Activated naive CD4-positive, alpha-beta T cell treated with anti-CD3 and anti-CD28 coated beads, Interleukin-2, amount 50 U/mL, for 24 hours (primary cell): Measurements from ENCODE around the gene CCDC85B.
A peak's percentile ranks its signal among the peaks of the same experiment; 100 is the strongest.

Source experiments
- H3K27ac Mint-ChIP-seq: one replicate; pipeline ENCODE4 v1.8.0; 2021; ENCODE audit warnings: mild to moderate bottlenecking, mixed read lengths
- H3K27me3 Mint-ChIP-seq: one replicate; pipeline ENCODE4 v1.8.0; 2021; ENCODE audit warnings: mixed read lengths
- H3K36me3 Mint-ChIP-seq: one replicate; pipeline ENCODE4 v1.8.0; 2021; ENCODE audit warnings: mixed read lengths
- H3K4me1 Mint-ChIP-seq: one replicate; pipeline ENCODE4 v1.8.0; 2021; ENCODE audit warnings: mixed read lengths
- H3K4me3 Mint-ChIP-seq: one replicate; pipeline ENCODE4 v1.8.0; 2021; ENCODE audit warnings: mild to moderate bottlenecking, mixed read lengths
- H3K9me3 Mint-ChIP-seq: one replicate; pipeline ENCODE4 v1.8.0; 2021; ENCODE audit warnings: mixed read lengths

Gene CCDC85B

DNA sequence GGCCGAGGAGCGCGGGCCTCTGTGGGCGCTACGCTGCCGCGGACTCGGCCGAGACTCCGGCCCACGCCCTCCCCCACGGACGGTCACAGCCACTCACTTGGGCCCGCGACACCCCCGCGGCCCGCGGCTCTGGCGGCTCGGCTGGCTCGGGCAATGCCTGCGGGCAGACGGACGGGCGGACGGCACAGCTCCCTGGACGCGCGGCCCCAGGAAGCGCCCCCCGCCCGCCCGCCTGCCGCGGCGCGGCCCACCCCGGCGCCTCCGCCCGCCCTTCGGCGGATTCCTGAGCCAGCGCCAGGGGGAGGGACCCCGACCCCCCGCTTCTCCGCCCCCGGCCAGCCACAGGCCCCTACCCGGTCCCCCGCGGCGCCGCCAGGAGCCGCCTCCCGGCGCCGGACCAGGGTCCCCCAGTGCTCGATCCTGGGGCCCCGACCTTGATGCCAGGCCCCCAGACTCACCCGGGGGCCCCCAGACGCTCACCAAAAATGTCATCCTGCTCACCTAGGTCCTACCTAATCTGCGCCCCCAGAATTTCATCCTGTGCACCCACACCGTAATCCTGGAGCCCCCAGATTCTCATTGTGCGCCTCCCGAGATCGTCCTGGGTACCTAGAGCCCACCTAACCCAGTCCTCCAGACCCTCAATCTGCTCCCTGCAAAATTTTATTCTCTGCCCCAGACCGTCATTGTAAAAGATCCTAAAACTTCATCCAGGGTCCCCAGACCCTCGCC lies 17.7 kb upstream of the CCDC85B start, which contains the start of gene EFEMP2:
EFEMP2 (minus strand) TSS at position 215 of the 732 bp plus-strand sequence. CDS start 446 bp downstream, outside the sequence.
- H3K27me3 Mint-ChIP-seq = no peaks in the 10 kb centered on the region
- H3K4me1 Mint-ChIP-seq = peaks cover 18% of the 10 kb centered on the region
- no peaks in the 10 kb centered on the region for H3K36me3 Mint-ChIP-seq
- peak within 1 kb of the TSS; percentile 92 for H3K4me3 Mint-ChIP-seq
- no peaks in the 10 kb centered on the region for H3K9me3 Mint-ChIP-seq
- peak within 1 kb of the TSS; percentile 91 for H3K27ac Mint-ChIP-seq

- Mint-ChIP-seq H3K36me3 (no peaks in the 10 kb centered on the region), H3K9me3 (no peaks in the 10 kb centered on the region), H3K27ac (peak overlapping the region; percentile 91), H3K4me3 (peak overlapping the region; percentile 92), H3K4me1 (peaks cover 23% of the 10 kb centered on the region), H3K27me3 (no peaks in the 10 kb centered on the region)
Observed at GRCh38 chr11:65873318-65874156, 16.9 kb upstream of the CCDC85B start.

GRCh38 chr11:65879617-65880016 lies 10.9 kb upstream of the CCDC85B start, which contains the start of gene CTSW:
Gene CTSW (plus strand): TSS chr11:65879837. CDS start chr11:65879855, 18 bp downstream.
- peak within 1 kb of the TSS; percentile 58 for H3K4me3 Mint-ChIP-seq
- no peaks in the 10 kb centered on the region for H3K27me3 Mint-ChIP-seq
- H3K36me3 Mint-ChIP-seq = peaks cover 2% of the 10 kb centered on the region
- peak within 1 kb of the TSS; percentile 82 for H3K27ac Mint-ChIP-seq
- no peaks in the 10 kb centered on the region for H3K9me3 Mint-ChIP-seq
- H3K4me1 Mint-ChIP-seq = peaks cover 44% of the 10 kb centered on the region

DNA sequence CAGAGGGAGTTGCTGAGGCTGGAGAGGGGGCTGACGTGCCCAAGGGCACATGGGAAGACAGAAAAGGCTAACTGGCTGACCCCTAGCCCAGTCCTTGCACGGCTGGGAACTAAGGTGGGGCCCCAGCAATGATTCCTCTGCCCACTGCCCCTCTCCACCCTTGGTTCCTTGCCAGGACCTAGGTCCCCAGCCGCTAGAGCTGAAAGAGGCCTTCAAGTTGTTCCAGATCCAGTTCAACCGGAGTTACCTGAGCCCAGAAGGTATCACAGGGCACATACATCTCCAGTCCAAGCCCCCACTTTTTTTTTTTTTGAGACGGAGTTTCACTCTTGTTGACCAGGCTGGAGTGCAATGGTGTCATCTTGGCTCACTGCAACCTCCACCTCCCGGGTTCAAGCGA lies 10.4 kb upstream of the CCDC85B start:
- Mint-ChIP-seq H3K4me3 (peak overlapping the region; percentile 58), H3K4me1 (peaks cover 47% of the 10 kb centered on the region), H3K27ac (peak overlapping the region; percentile 35)

DNA sequence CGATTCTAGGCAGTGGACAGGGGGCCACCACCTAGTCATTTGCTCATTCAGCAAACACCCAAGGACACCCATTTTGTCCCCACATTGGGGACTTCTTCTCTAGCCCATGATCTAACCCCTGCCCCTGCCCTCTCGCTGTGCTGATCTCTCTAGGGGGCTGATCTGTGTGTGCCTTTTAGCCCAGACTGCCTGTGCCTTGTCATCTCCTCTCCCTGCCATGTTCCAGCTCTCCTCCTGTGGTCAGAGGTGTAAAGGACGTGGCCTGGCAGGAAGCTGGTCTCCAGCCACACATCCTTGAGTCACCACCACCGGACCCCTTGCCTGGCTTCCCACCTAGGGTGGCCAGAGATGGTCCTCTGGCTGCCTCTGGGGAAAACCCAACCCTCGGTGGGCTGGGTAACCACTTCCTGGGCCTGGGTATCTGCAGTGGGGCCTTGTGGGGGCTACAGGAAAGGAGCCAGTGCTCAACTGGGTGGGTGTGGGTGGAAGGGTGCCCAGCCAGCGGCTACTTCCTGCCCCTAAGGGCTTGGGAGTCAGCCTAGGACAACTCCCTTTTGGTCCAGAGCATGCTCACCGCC lies 9.5 kb upstream of the CCDC85B start:
- no peaks in the 10 kb centered on the region for H3K9me3 Mint-ChIP-seq
- peaks cover 4% of the 10 kb centered on the region for H3K36me3 Mint-ChIP-seq
- peak overlapping the region; percentile 82 for H3K27ac Mint-ChIP-seq
- peaks cover 47% of the 10 kb centered on the region for H3K4me1 Mint-ChIP-seq
- no peaks in the 10 kb centered on the region for H3K27me3 Mint-ChIP-seq
- H3K4me3 Mint-ChIP-seq = peak overlapping the region; percentile 53

More for the DNA sequence above, 10.4 kb upstream of the CCDC85B start:
- no peaks in the 10 kb centered on the region for H3K9me3 Mint-ChIP-seq
- peaks cover 4% of the 10 kb centered on the region for H3K36me3 Mint-ChIP-seq
- H3K27me3 Mint-ChIP-seq = no peaks in the 10 kb centered on the region

DNA sequence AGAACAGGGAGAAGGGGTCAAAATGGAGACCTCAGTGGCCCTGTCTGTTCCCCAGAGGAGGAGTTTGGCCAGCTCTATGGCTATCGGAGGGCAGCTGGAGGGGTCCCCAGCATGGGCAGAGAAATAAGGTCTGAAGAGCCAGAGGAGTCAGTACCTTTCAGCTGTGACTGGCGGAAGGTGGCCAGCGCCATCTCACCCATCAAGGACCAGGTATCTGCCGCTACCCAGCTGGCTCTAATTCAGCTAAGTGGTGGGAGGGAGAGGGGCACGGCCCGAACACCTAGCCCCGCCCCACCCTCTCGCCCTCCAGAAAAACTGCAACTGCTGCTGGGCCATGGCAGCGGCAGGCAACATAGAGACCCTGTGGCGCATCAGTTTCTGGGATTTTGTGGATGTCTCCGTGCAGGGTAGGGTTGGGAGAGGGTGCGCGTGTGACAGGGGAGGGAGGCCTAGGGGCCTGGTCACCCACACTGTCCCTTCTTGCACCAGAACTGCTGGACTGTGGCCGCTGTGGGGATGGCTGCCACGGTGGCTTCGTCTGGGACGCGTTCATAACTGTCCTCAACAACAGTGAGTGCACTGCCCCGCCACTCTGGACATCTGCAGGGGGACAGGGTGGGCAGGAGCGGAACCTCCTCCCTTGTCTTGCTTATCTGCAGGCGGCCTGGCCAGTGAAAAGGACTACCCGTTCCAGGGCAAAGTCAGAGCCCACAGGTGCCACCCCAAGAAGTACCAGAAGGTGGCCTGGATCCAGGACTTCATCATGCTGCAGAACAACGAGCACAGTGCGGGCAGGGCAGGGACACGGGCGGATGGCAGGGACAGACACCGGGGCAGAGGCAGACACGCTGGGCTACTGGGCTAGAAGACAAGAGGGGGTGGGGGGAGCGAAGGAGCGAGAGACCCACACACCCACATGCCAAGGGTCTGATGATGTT lies 8.1 kb upstream of the CCDC85B start:
- Mint-ChIP-seq H3K9me3 (no peaks in the 10 kb centered on the region), H3K4me3 (no peak overlapping the region), H3K36me3 (peaks cover 4% of the 10 kb centered on the region), H3K4me1 (peaks cover 53% of the 10 kb centered on the region), H3K27me3 (no peaks in the 10 kb centered on the region), H3K27ac (no peak overlapping the region)

- no peak overlapping the region for H3K4me3 Mint-ChIP-seq
- no peak overlapping the region for H3K27ac Mint-ChIP-seq
- peaks cover 50% of the 10 kb centered on the region for H3K4me1 Mint-ChIP-seq
- no peaks in the 10 kb centered on the region for H3K27me3 Mint-ChIP-seq
- peaks cover 4% of the 10 kb centered on the region for H3K36me3 Mint-ChIP-seq
- no peaks in the 10 kb centered on the region for H3K9me3 Mint-ChIP-seq
Observed at GRCh38 chr11:65883058-65883761, 7.3 kb upstream of the CCDC85B start.

DNA sequence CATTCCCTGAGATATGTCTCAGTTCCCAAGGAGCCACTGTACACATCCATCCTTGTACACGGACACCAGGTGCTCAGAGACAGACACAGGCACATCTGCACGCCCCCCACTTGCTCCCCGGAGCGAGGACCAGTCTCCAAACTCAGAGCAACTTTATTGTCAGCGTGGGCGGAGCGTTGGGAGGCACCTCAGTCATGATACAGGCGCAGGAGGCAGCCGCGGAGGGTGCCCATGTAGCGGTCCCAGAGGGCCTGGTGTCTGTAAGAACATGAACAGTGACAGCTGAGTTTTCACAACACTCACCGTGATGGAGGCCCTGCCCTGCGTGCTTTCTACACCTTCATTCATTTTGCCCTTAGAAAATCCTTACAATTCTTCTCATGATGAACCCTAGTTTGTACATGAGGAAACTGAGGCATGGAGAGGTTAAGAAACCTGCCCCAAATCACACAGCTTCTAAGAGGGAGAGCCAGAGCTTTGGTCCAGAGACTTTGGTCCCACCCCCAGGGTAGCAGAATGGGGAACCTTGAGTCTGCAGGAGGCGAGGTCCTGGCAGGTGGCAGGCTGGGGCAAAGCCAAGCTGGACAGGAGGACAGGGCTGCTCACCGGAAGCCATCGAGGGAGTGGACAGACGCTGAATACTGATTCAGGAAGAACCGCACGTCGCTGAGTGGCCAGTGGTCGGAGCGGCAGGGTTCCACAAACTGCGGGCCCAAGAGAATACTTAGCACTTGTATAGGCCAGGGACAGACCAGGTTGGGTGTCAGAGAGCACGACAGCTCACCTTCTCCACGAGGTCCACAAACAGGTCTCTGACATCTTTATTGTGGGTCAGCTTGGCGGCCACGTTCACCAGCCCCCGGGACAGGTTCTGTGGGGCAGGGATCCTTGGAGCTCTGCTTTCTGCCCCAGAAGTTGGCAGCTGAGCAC lies 6.4 kb upstream of the CCDC85B start:
- no peaks in the 10 kb centered on the region for H3K27me3 Mint-ChIP-seq
- peak overlapping the region; percentile 8 for H3K27ac Mint-ChIP-seq
- peaks cover 4% of the 10 kb centered on the region for H3K36me3 Mint-ChIP-seq
- no peaks in the 10 kb centered on the region for H3K9me3 Mint-ChIP-seq
- peaks cover 46% of the 10 kb centered on the region for H3K4me1 Mint-ChIP-seq
- no peak overlapping the region for H3K4me3 Mint-ChIP-seq

GRCh38 chr11:65884716-65885092 lies 5.8 kb upstream of the CCDC85B start:
- peaks cover 4% of the 10 kb centered on the region for H3K36me3 Mint-ChIP-seq
- no peaks in the 10 kb centered on the region for H3K9me3 Mint-ChIP-seq
- peaks cover 46% of the 10 kb centered on the region for H3K4me1 Mint-ChIP-seq
- no peak overlapping the region for H3K27ac Mint-ChIP-seq
- H3K27me3 Mint-ChIP-seq = no peaks in the 10 kb centered on the region
- no peak overlapping the region for H3K4me3 Mint-ChIP-seq

- H3K4me3 Mint-ChIP-seq = no peak overlapping the region
Observed at GRCh38 chr11:65885231-65885630, 5.2 kb upstream of the CCDC85B start.

DNA sequence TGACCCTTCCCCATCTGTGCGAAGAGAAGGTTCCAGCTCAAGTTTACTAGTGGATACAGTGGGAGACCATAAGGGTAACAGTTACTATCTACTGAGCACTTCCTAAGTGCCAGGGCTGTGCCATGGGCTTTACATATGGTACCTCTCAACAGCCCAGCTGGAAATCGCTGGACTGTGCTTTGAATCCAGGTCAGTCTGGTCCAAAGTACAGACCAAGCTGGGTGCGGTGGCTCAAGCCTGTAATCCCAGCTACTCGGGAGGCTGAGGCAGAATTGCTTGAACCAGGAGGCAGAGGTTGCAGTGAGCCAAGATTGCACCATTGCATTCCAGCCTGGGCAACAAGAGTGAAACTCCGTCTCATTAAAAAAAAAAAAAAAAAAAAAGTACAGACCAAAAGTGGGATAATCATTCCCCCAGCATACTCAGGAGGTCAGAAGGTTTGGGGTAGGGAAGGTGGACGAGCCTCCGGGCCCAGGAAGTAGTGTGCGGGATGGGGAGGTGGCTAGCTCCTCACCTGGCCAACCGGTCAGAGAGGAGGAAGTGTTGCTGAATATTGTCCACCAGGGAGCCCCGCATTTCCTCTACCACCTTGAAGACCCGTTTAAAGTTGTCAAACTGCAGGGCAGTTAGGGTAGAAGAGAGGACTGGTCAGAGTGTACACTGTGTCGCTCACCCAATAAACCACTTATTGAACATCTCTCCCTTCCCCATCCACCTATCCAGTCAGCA lies 4.5 kb upstream of the CCDC85B start:
- Mint-ChIP-seq H3K36me3 (peaks cover 4% of the 10 kb centered on the region), H3K27ac (no peak overlapping the region), H3K9me3 (no peaks in the 10 kb centered on the region), H3K27me3 (no peaks in the 10 kb centered on the region), H3K4me3 (no peak overlapping the region), H3K4me1 (peaks cover 42% of the 10 kb centered on the region)

More at GRCh38 chr11:65885231-65885630, 5.2 kb upstream of the CCDC85B start:
- Mint-ChIP-seq H3K27ac (no peak overlapping the region), H3K9me3 (no peaks in the 10 kb centered on the region), H3K27me3 (no peaks in the 10 kb centered on the region), H3K4me1 (peaks cover 48% of the 10 kb centered on the region), H3K36me3 (peaks cover 4% of the 10 kb centered on the region)

DNA sequence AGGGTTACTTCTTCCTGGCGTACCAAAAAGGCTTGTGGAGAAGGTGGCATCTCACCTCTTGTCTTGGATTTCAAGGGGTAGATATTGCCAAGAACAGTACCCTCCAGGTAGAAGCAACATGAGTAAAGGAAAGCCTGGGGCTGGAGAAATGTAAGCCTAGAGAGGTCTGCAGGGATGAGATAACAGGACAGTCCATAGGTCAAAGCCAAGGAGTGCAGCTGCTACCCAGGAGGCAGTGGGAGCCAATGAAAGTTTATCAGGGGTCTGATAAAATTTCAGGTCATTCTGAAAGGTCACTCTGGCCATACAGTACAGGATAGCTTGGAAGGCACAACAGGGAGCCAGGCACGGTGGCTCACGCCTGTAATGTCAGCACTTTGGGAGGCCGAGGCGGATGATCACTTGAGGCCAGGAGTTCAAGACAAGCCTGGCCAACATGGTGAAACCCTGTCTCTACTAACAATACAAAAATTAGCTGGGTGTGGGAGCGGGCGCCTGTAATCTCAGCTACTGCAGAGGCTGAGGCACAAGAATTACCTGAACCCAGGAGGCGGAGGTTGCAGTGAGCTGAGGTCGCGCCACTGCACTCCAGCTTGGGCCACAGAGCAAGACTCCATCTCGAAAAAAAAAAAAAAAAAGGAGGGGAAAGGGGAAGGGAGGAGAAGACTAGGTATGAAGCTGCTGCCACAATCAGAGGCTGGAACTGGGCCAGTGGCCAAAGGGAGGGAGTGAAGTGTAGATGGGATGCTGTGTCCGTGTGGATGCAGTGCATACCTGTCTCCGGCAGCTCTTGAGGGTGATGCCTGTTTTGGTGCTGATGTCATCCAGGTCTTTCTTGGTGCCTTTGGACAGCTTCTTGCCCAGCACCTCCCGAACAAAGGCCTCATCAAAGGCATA lies 3.4 kb upstream of the CCDC85B start:
- H3K4me1 Mint-ChIP-seq = peaks cover 37% of the 10 kb centered on the region
- peaks cover 4% of the 10 kb centered on the region for H3K36me3 Mint-ChIP-seq
- peak overlapping the region; percentile 20 for H3K27ac Mint-ChIP-seq
- no peaks in the 10 kb centered on the region for H3K27me3 Mint-ChIP-seq
- peak overlapping the region; percentile 98 for H3K4me3 Mint-ChIP-seq
- no peaks in the 10 kb centered on the region for H3K9me3 Mint-ChIP-seq
